GM12878 (cell line): ENCODE measurements around the gene CCDC187. TPM values are rescaled to one million over a fixed set of nuclear protein-coding genes. Genes with fewer than 3 reads are reported as not detected.
A peak's percentile ranks its signal among the peaks of the same experiment; 100 is the strongest.

Experiments
- ATAC-seq: fragments of 200-7000 bp; cut with Tn5 transposase; 3 replicates; pipeline ENCODE4 v1.9.1; 2020; ENCODE audit warnings: mild to moderate bottlenecking, moderate library complexity
- BruUV-seq: library from RNA; stranded (reverse); fragments of 400-500 nt; replicated peaks from 2 replicates; lab custom pipeline; 2021; lab: Mats Ljungman, UMichigan
- CTCF ChIA-PET: fragments of 300-600 bp; sonication (Branson Sonifier 250); formaldehyde crosslinking; extraction: SDS; loops from one replicate; lab custom pipeline; 2021; ENCODE audit warnings: inconsistent platforms; lab: Yijun Ruan, JAX
- POLR2A ChIA-PET: fragments of 350-600 bp; formaldehyde crosslinking; extraction: SDS; loops from one replicate; lab custom pipeline; 2021; ENCODE audit warnings: inconsistent platforms; lab: Charles Lee
- RAD21 ChIA-PET: fragments of 300-600 bp; sonication (Branson Sonifier 250); formaldehyde crosslinking; loops from one replicate; lab custom pipeline; 2023; ENCODE audit warnings: antibody characterized with exemption; ENCODE audit not compliant: unreplicated experiment; lab: Charles Lee
- SMC1A ChIA-PET: fragments of 300-600 bp; sonication (Branson Sonifier 250); formaldehyde crosslinking; loops from one replicate; lab custom pipeline; 2023; ENCODE audit not compliant: unreplicated experiment, uncharacterized antibody; lab: Charles Lee
- DNase-seq: peaks from one replicate; pipeline ENCODE4 v3.0.0-alpha.2; 2011; ENCODE audit warnings: low read depth, low spot score
- FAIRE-seq: peaks from 3 replicates; lab custom pipeline; 2011; peaks lifted over from hg19 to GRCh38; lab: Jason Lieb, UNC
- H2AFZ ChIP-seq: 2 replicates; pipeline ENCODE4 v1.6.0; 2011; ENCODE audit warnings: low read depth, low read length, control low read depth; ENCODE audit not compliant: control insufficient read depth
- H3K27ac ChIP-seq: 2 replicates; pipeline ENCODE4 v1.5.1; 2011; ENCODE audit warnings: control low read depth; ENCODE audit not compliant: control insufficient read depth, insufficient read depth
- H3K27me3 ChIP-seq, 2 experiments: replicated peaks in 1 of 2; 2 replicates each; pipeline versions ENCODE4 v1.6.0 to v1.6.1; 2011; ENCODE audit warnings: low read length in 1 of 2; ENCODE audit not compliant: control insufficient read depth in 2 of 2, insufficient read depth in 2 of 2
- H3K36me3 ChIP-seq, 2 experiments: 2 replicates each; pipeline ENCODE4 v1.5.1; 2011; ENCODE audit warnings: low read length in 1 of 2; ENCODE audit not compliant: control insufficient read depth in 2 of 2, insufficient read depth in 2 of 2
- H3K4me1 ChIP-seq: 2 replicates; pipeline ENCODE4 v1.6.1; 2011; ENCODE audit warnings: mild to moderate bottlenecking, low read length, moderate library complexity, mixed read lengths; ENCODE audit not compliant: control insufficient read depth, insufficient read depth
- H3K4me2 ChIP-seq: 2 replicates; pipeline ENCODE4 v1.6.0; 2011; ENCODE audit warnings: control low read depth; ENCODE audit not compliant: control insufficient read depth, insufficient read depth
- H3K4me3 ChIP-seq: fragments of 200-600 bp; sonication (generic); 2 replicates; pipeline ENCODE4 v1.5.1; 2016
- H3K79me2 ChIP-seq: 2 replicates; pipeline ENCODE4 v1.6.0; 2011; ENCODE audit warnings: low read length; ENCODE audit not compliant: control insufficient read depth, insufficient read depth
- H3K9ac ChIP-seq: 2 replicates; pipeline ENCODE4 v1.8.0; 2011; ENCODE audit warnings: low read length, control low read depth, mixed read lengths; ENCODE audit not compliant: control insufficient read depth, insufficient read depth
- H3K9me3 ChIP-seq: replicated peaks from 3 replicates; pipeline ENCODE4 v1.5.1; 2011; ENCODE audit warnings: mild to moderate bottlenecking, low read length; ENCODE audit not compliant: control insufficient read depth, insufficient read depth
- H4K20me1 ChIP-seq: 2 replicates; pipeline ENCODE4 v1.6.0; 2011; ENCODE audit not compliant: control insufficient read depth, insufficient read depth
- BCLAF1 ChIP-seq: fragments of 450-650 bp; IDR thresholded peaks from 2 replicates; pipeline ENCODE4 v1.6.1; 2017; ENCODE audit warnings: antibody characterized with exemption, mild to moderate bottlenecking, moderate library complexity
- CEBPZ ChIP-seq: fragments of 150-350 bp; IDR thresholded peaks from 2 replicates; pipeline ENCODE4 v1.6.1; 2016; ENCODE audit warnings: low read depth, low read length
- JUND ChIP-seq: IDR thresholded peaks from 2 replicates; pipeline ENCODE4 v1.6.1; 2012; ENCODE audit warnings: low read depth, mild to moderate bottlenecking, low read length, improper control_type of control experiment, moderate library complexity
- MXI1 ChIP-seq: fragments of 150-350 bp; IDR thresholded peaks from 2 replicates; pipeline ENCODE4 v1.6.1; 2011; ENCODE audit warnings: low read depth, mild to moderate bottlenecking, inconsistent platforms, low read length, improper control_type of control experiment
- RCOR1 ChIP-seq: conservative IDR thresholded peaks from 2 replicates; pipeline ENCODE4 v1.6.1; 2012; ENCODE audit warnings: low read depth, low read length, improper control_type of control experiment
- SMAD5 ChIP-seq: IDR thresholded peaks from 2 replicates; pipeline ENCODE4 v1.6.1; 2016; ENCODE audit warnings: antibody characterized with exemption, low read depth
- SPI1 ChIP-seq: IDR thresholded peaks from 2 replicates; pipeline ENCODE4 v1.6.1; 2011; ENCODE audit warnings: low read depth, mild to moderate bottlenecking, low read length, moderate library complexity, borderline replicate concordance; ENCODE audit not compliant: insufficient read depth
- SREBF2 ChIP-seq: IDR thresholded peaks from 2 replicates; pipeline ENCODE4 v1.6.1; 2012; ENCODE audit warnings: mild to moderate bottlenecking, low read length
- SRF ChIP-seq, 2 experiments: IDR thresholded peaks; 2 replicates each; pipeline ENCODE4 v1.6.1; 2011; ENCODE audit warnings: low read depth in 2 of 2, low read length in 2 of 2, mild to moderate bottlenecking in 1 of 2, moderate library complexity in 1 of 2
- WRNIP1 ChIP-seq: IDR thresholded peaks from 2 replicates; pipeline ENCODE4 v1.6.1; 2011; ENCODE audit warnings: low read depth, low read length, improper control_type of control experiment, borderline replicate concordance
- ZBED1 ChIP-seq: IDR thresholded peaks from 2 replicates; pipeline ENCODE4 v1.6.1; 2016; ENCODE audit warnings: borderline replicate concordance
- ZBTB4 ChIP-seq: fragments of 450-650 bp; formaldehyde crosslinking; IDR thresholded peaks from 2 replicates; pipeline ENCODE4 v1.4.0; 2022; ENCODE audit warnings: mild to moderate bottlenecking, moderate library complexity
- WGBS: methylation state at CpG from one replicate; pipeline ENCODE4 v1.1.6; 2016; ENCODE audit warnings: low lambda C conversion rate; ENCODE audit not compliant: insufficient replicate concordance, insufficient coverage; ENCODE audit errors: missing lambda C conversion rate; 5-methylcytosine and 5-hydroxymethylcytosine counted together
- in situ Hi-C: fragments of 300-500 bp; cut with MboI; formaldehyde crosslinking; loops from 9 replicates; pipeline ENCODE4 v1.14.3; 2018; ENCODE audit warnings: mixed read lengths
- intact Hi-C: fragments of 100-400 bp; cut with micrococcal nuclease; formaldehyde crosslinking; loops from one replicate; pipeline ENCODE4 v1.14.2; 2022; ENCODE audit not compliant: unreplicated experiment
- polyA plus RNA-seq, 11 experiments: library from polyadenylated mRNA; depleted of rRNA in 4 of 11; unstranded in 6 of 11; stranded (reverse) in 5 of 11; fragments of >200 nt; fragmentation: Nextera tagmentation in 4 of 11; fragmentation: Illumina TruSeq in 1 of 11; extraction: Ambion mirVana in 4 of 11; extraction: Trizol in 1 of 11; gene quantifications; 1 replicate in 1 of 11; 2 replicates in 10 of 11; pipeline versions ENCODE4 v1.2.1 to v1.2.3, GENCODE V29; 2011 to 2016; ENCODE audit warnings: inconsistent platforms in 2 of 11, missing spikeins in 2 of 11, low read depth in 1 of 11
- total RNA-seq, 4 experiments: library from RNA; depleted of rRNA in 3 of 4; stranded (reverse); fragments of >200 nt in 3 of 4; fragmentation: Illumina TruSeq in 1 of 4; extraction: Trizol in 1 of 4; gene quantifications; 2 replicates each; pipeline versions ENCODE4 v1.2.1 to v1.2.3, GENCODE V29; 2013 to 2021
- TF ChIP-seq, protein P1 (sequence below): IDR thresholded peaks from 2 replicates; pipeline ENCODE4 v1.6.1; 2011; ENCODE audit warnings: low read depth, low read length, improper control_type of control experiment, borderline replicate concordance

CCDC187 gene
- total and polyA plus RNA-seq, 10 of the 15 experiments (the other 5 are each of a cell fraction or from before 2014, with no cell fraction given) = 0.04 to 0.23 (median 0.04) TPM; not detected in 7

DNA sequence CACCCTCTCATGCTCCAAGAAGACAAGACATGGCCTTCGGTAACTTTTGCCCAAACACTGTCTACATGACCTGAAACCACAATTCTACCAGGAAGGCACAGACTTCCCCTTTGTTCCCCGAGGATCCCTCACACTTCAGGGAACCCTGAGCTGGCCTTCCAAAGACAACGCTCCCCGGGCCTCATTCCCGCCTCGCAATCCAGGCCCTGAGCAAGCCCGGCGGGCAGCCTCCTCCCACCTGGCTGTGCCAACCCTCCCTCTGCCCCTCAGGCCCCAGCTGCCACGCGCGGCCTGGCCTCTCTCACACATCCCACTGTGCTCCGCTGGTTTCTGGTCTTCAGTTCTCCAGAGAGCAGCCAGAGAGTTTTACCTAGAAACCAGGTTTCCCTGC, 65.6 kb downstream of the CCDC187 start:
- ChIA-PET CTCF (interaction anchor here (0.8 kb wide), 1 partner anchor 13 kb away, joined by 3 read pairs; no protein-coding TSS in a partner anchor), SMC1A (no interaction called here), RAD21 (no interaction called here), POLR2A (no interaction called here)
- TF ChIP-seq MXI1 (no peak), SREBF2 (no peak), CEBPZ (no peak), RCOR1 (no peak), ZBTB4 (CRISPR knock-in tag) (no peak), BCLAF1 (no peak), JUND (no peak), SPI1 (no peak), ZBED1 (no peak), SRF (IDR thresholded peaks at IDR 0.05; ENCODE audit: low read depth in 2 of 2, low read length in 2 of 2) (no peak), WRNIP1 (no peak), SMAD5 (no peak)
- TF ChIP-seq, protein P1, sequence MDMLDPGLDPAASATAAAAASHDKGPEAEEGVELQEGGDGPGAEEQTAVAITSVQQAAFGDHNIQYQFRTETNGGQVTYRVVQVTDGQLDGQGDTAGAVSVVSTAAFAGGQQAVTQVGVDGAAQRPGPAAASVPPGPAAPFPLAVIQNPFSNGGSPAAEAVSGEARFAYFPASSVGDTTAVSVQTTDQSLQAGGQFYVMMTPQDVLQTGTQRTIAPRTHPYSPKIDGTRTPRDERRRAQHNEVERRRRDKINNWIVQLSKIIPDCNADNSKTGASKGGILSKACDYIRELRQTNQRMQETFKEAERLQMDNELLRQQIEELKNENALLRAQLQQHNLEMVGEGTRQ = no peak
- Histone ChIP-seq H3K27me3 (no peaks in the 10 kb centered on the region), H3K27ac (no peak overlapping the region), H3K36me3 (peaks cover 5 to 17% of the 10 kb centered on the region in 2 experiments; a peak in 3 of 4 replicates), H3K4me2 (peak overlapping the region; percentile 24), H3K4me1 (peaks cover 46% of the 10 kb centered on the region), H3K9me3 (no peaks in the 10 kb centered on the region), H4K20me1 (peaks cover 4% of the 10 kb centered on the region; the same call in 1 of the 2 replicates), H3K79me2 (peaks cover 50% of the 10 kb centered on the region), H2AFZ (no peak overlapping the region), H3K4me3 (no peak overlapping the region), H3K9ac (no peak overlapping the region)
- ATAC-seq = no peak
- in situ Hi-C loops = no loop called here
- DNase-seq = no peak
- intact Hi-C loops = no loop called here
- 80% methylated on average over 12 of the region's 12 CpGs for WGBS
- BruUV-seq = no TSS peak
- FAIRE-seq = no peak
